T-cell (primary cell): ENCODE data around the gene CDR2. TPM values are rescaled to one million over a fixed set of nuclear protein-coding genes. Genes with fewer than 3 reads are reported as not detected.
A peak's percentile ranks its signal among the peaks of the same experiment; 100 is the strongest.

Experiments
- ATAC-seq, 4 experiments: fragments of 200-7000 bp in 3 of 4; fragments of 150-1000 bp in 1 of 4; cut with Tn5 transposase; replicated peaks in 1 of 4; 1 replicate in 3 of 4; 2 replicates in 1 of 4; pipeline ENCODE4 v1.10.0; 2021; ENCODE audit warnings: moderate library complexity in 3 of 4, mild to moderate bottlenecking in 2 of 4, moderate number of reproducible peaks in 1 of 4
- CTCF ChIA-PET, 2 donors: fragments of 300-600 bp; sonication (Branson Sonifier 250); formaldehyde crosslinking; loops; one replicate each; lab custom pipeline; 2022; ENCODE audit warnings: antibody characterized with exemption in 2 of 2; lab: Charles Lee
- POLR2A ChIA-PET, 2 donors: fragments of 300-600 bp; sonication (Branson Sonifier 250); formaldehyde crosslinking; loops; one replicate each; lab custom pipeline; 2022; ENCODE audit warnings: antibody characterized with exemption in 2 of 2; lab: Charles Lee
- DNase-seq, 35 experiments: peaks; one replicate each; pipeline versions ENCODE4 v3.0.0 to v3.0.0-alpha.2; 2013 to 2023
- H3K27ac ChIP-seq: one replicate; pipeline ENCODE4 v1.5.1; 2013; ENCODE audit warnings: low read length
- H3K27me3 ChIP-seq, 2 experiments: replicated peaks in 1 of 2; 1 replicate in 1 of 2; 2 replicates in 1 of 2; pipeline versions ENCODE4 v1.6.1 to v1.7.0; 2013; ENCODE audit warnings: low read length in 1 of 2, mixed read lengths in 1 of 2; ENCODE audit not compliant: control insufficient read depth in 2 of 2, insufficient read depth in 2 of 2; ENCODE audit errors: extremely low read depth in 1 of 2
- H3K36me3 ChIP-seq, 2 donors: 1 replicate in 1 of 2; 2 replicates in 1 of 2; pipeline versions ENCODE4 v1.6.1 to v1.7.0; 2013; ENCODE audit warnings: low read length in 1 of 2; ENCODE audit not compliant: control insufficient read depth in 2 of 2, insufficient read depth in 1 of 2; ENCODE audit errors: extremely low read depth in 1 of 2
- H3K4me1 ChIP-seq, 2 experiments: 1 replicate in 1 of 2; 2 replicates in 1 of 2; pipeline versions ENCODE4 v1.6.1 to v1.7.0; 2013; ENCODE audit warnings: low read length in 2 of 2, mixed read lengths in 1 of 2; ENCODE audit not compliant: insufficient read depth in 2 of 2, control insufficient read depth in 1 of 2; ENCODE audit errors: extremely low read depth in 1 of 2
- H3K4me3 ChIP-seq, 2 donors: 1 replicate in 1 of 2; 2 replicates in 1 of 2; pipeline versions ENCODE4 v1.5.1 to v1.7.0; 2013; ENCODE audit warnings: mild to moderate bottlenecking in 2 of 2, low read length in 1 of 2, moderate library complexity in 1 of 2; ENCODE audit not compliant: control insufficient read depth in 1 of 2; ENCODE audit errors: extremely low read depth in 1 of 2
- H3K9me3 ChIP-seq: 2 replicates; pipeline ENCODE4 v1.7.0; 2013
- H3K27ac Mint-ChIP-seq, 2 donors: one replicate each; pipeline ENCODE4 v1.8.0; 2020 to 2021; ENCODE audit warnings: mild to moderate bottlenecking in 2 of 2, mixed read lengths in 2 of 2
- H3K27me3 Mint-ChIP-seq, 2 donors: one replicate each; pipeline ENCODE4 v1.8.0; 2021 to 2022; ENCODE audit warnings: mixed read lengths in 2 of 2
- H3K36me3 Mint-ChIP-seq: one replicate; pipeline ENCODE4 v1.8.0; 2021; ENCODE audit warnings: mixed read lengths
- H3K4me1 Mint-ChIP-seq, 3 donors: one replicate each; pipeline ENCODE4 v1.8.0; 2020 to 2022; ENCODE audit warnings: mixed read lengths in 3 of 3, mild to moderate bottlenecking in 1 of 3
- H3K4me3 Mint-ChIP-seq, 3 donors: one replicate each; pipeline ENCODE4 v1.8.0; 2020 to 2022; ENCODE audit warnings: mild to moderate bottlenecking in 3 of 3, mixed read lengths in 3 of 3, moderate library complexity in 3 of 3
- H3K9me3 Mint-ChIP-seq, 3 donors: one replicate each; pipeline ENCODE4 v1.8.0; 2020 to 2022; ENCODE audit warnings: mixed read lengths in 3 of 3
- WGBS: methylation state at CpG from one replicate; pipeline ENCODE4 v1.1.5; 2013; ENCODE audit warnings: missing lambda C conversion rate; ENCODE audit not compliant: insufficient coverage; 5-methylcytosine and 5-hydroxymethylcytosine counted together
- total RNA-seq, 35 experiments: library from RNA in 6 of 35; stranded (reverse) in 6 of 35; fragments of 120-200 nt in 1 of 35; gene quantifications; one replicate each; pipeline versions ENCODE4 v1.2.1 to v1.2.4 and lab custom pipeline; 2013 to 2026

CDR2 gene
- total RNA-seq, 5 donors from 2014 or later (not counting 1 experiment from before 2014, with no cell fraction given), result 58.7 to 97.5 (median 72.6) TPM

GRCh38 chr16:22326369-22326652 lies 48.1 kb downstream of the CDR2 start:
- no peaks in the 10 kb centered on the region for H3K9me3 Mint-ChIP-seq
- peaks cover 12 to 18% (median 12%) of the 10 kb centered on the region in 3 donors for H3K4me1 Mint-ChIP-seq
- ChIA-PET CTCF (no interaction called here), POLR2A (no interaction called here)
- Histone ChIP-seq H3K9me3 (no peaks in the 10 kb centered on the region), H3K36me3 (peaks cover 11 to 83% of the 10 kb centered on the region in 2 donors), H3K4me1 (peaks cover 0 to 9% of the 10 kb centered on the region in 2 experiments), H3K4me3 (no peak overlapping the region), H3K27ac (no peak overlapping the region), H3K27me3 (no peaks in the 10 kb centered on the region)
- H3K27me3 Mint-ChIP-seq, result no peaks in the 10 kb centered on the region
- H3K27ac Mint-ChIP-seq, result peak overlapping the region in 1 of 2 donors; percentile 44
- ATAC-seq, result no peak
- H3K36me3 Mint-ChIP-seq, result peaks cover 35% of the 10 kb centered on the region
- no peak overlapping the region for H3K4me3 Mint-ChIP-seq
- DNase-seq, result no peak
- 71% methylated on average over 1 of the region's 4 CpGs for WGBS

- peaks cover 11 to 83% of the 10 kb centered on the region in 2 donors for H3K36me3 ChIP-seq
- H3K4me3 Mint-ChIP-seq, result no peak overlapping the region
- ChIA-PET CTCF (no interaction called here), POLR2A (no interaction called here)
- ATAC-seq, result no peak
- no peaks in the 10 kb centered on the region for H3K27me3 Mint-ChIP-seq
- H3K27me3 ChIP-seq, result no peaks in the 10 kb centered on the region
- peaks cover 0 to 10% of the 10 kb centered on the region in 2 experiments for H3K4me1 ChIP-seq
- H3K4me1 Mint-ChIP-seq, result peaks cover 17 to 22% (median 17%) of the 10 kb centered on the region in 3 donors
- DNase-seq, result peak in 1 of 35 experiments; percentile 10
- H3K9me3 ChIP-seq, result no peaks in the 10 kb centered on the region
- no peak overlapping the region for H3K4me3 ChIP-seq
- H3K27ac ChIP-seq, result no peak overlapping the region
- no peak overlapping the region for H3K27ac Mint-ChIP-seq
- H3K9me3 Mint-ChIP-seq, result no peaks in the 10 kb centered on the region
- WGBS, result 95% methylated on average over 39 of the region's 46 CpGs
- H3K36me3 Mint-ChIP-seq, result peaks cover 37% of the 10 kb centered on the region
These were observed 48.6 kb downstream of the CDR2 start for GRCh38 chr16:22325598-22326368.

GRCh38 chr16:22324787-22325597 lies 49.4 kb downstream of the CDR2 start:
- Mint-ChIP-seq H3K27me3 (no peaks in the 10 kb centered on the region), H3K4me3 (no peak overlapping the region), H3K9me3 (no peaks in the 10 kb centered on the region), H3K27ac (peak overlapping the region in 1 of 2 donors; percentile 34), H3K4me1 (peaks cover 10 to 17% (median 15%) of the 10 kb centered on the region in 3 donors), H3K36me3 (peaks cover 35% of the 10 kb centered on the region)
- peaks cover 0 to 10% of the 10 kb centered on the region in 2 experiments for H3K4me1 ChIP-seq
- no peak overlapping the region for H3K27ac ChIP-seq
- peak in 1 of 35 experiments; percentile 7 for DNase-seq
- no peak for ATAC-seq
- H3K36me3 ChIP-seq, result peaks cover 11 to 83% of the 10 kb centered on the region in 2 donors
- ChIA-PET POLR2A (no interaction called here), CTCF (no interaction called here)
- H3K27me3 ChIP-seq, result no peaks in the 10 kb centered on the region
- H3K9me3 ChIP-seq, result no peaks in the 10 kb centered on the region
- H3K4me3 ChIP-seq, result no peak overlapping the region
- WGBS, result 97% methylated on average over 10 of the region's 19 CpGs

- 95% methylated on average over 12 of the region's 24 CpGs for WGBS
- Histone ChIP-seq H3K27ac (no peak overlapping the region), H3K36me3 (peaks cover 11 to 84% of the 10 kb centered on the region in 2 donors), H3K4me3 (no peak overlapping the region), H3K9me3 (no peaks in the 10 kb centered on the region), H3K27me3 (no peaks in the 10 kb centered on the region), H3K4me1 (peaks cover 0 to 10% of the 10 kb centered on the region in 2 experiments)
- H3K4me1 Mint-ChIP-seq, result peaks cover 7 to 11% (median 10%) of the 10 kb centered on the region in 3 donors
- no peak overlapping the region for H3K4me3 Mint-ChIP-seq
- peak overlapping the region; percentile 22 to 52 for H3K27ac Mint-ChIP-seq
- H3K27me3 Mint-ChIP-seq, result no peaks in the 10 kb centered on the region
- no peaks in the 10 kb centered on the region for H3K9me3 Mint-ChIP-seq
- DNase-seq (peak in 1 of 35 experiments; percentile 5), ATAC-seq (no peak)
- ChIA-PET CTCF (no interaction called here), POLR2A (interaction anchor here in 1 of 2 donors (0.5 kb wide), 1 partner anchor 726 kb away, joined by 6 read pairs; no protein-coding TSS in a partner anchor)
- H3K36me3 Mint-ChIP-seq, result peaks cover 36% of the 10 kb centered on the region
These were observed 50.2 kb downstream of the CDR2 start for GRCh38 chr16:22323959-22324786.

GRCh38 chr16:22323173-22323958 lies 51.1 kb downstream of the CDR2 start:
- Histone ChIP-seq H3K4me1 (peaks cover 0 to 10% of the 10 kb centered on the region in 2 experiments), H3K9me3 (no peaks in the 10 kb centered on the region), H3K27ac (no peak overlapping the region), H3K4me3 (no peak overlapping the region), H3K36me3 (peaks cover 11 to 86% of the 10 kb centered on the region in 2 donors), H3K27me3 (no peaks in the 10 kb centered on the region)
- POLR2A ChIA-PET, result no interaction called here
- peaks cover 7 to 10% (median 8%) of the 10 kb centered on the region in 3 donors for H3K4me1 Mint-ChIP-seq
- peaks cover 37% of the 10 kb centered on the region for H3K36me3 Mint-ChIP-seq
- no peaks in the 10 kb centered on the region for H3K27me3 Mint-ChIP-seq
- CTCF ChIA-PET, result no interaction called here
- H3K27ac Mint-ChIP-seq, result peak overlapping the region; percentile 34 to 52
- H3K9me3 Mint-ChIP-seq, result no peaks in the 10 kb centered on the region
- DNase-seq (peak in 1 of 35 experiments; percentile 11), ATAC-seq (no peak)
- 100% methylated on average over 2 of the region's 12 CpGs for WGBS
- no peak overlapping the region for H3K4me3 Mint-ChIP-seq
